ENCODE data around the gene CDH13.

CDH13 gene

GRCh38 chr16:83037884-83038283, 411.1 kb downstream of the CDH13 start:
- no peak for DNase-seq (ENCODE audit: low read depth)
- no peak overlapping the region for H3K4me3 ChIP-seq (replicated peaks; ENCODE audit: low read depth, low read length)
- no peak for TF ChIP-seq CTCF (IDR thresholded peaks at IDR 0.05; ENCODE audit: low read length, missing control alignments)

GRCh38 chr16:83040174-83040573, 413.4 kb downstream of the CDH13 start:
- H3K4me3 ChIP-seq (replicated peaks; ENCODE audit: low read depth, low read length), result no peak overlapping the region
- no peak for TF ChIP-seq CTCF (IDR thresholded peaks at IDR 0.05; ENCODE audit: low read length, missing control alignments)
- peak; percentile 28 for DNase-seq (ENCODE audit: low read depth)

GRCh38 chr16:83044589-83044988, 417.8 kb downstream of the CDH13 start:
- DNase-seq (ENCODE audit: low read depth), result no peak
- H3K4me3 ChIP-seq (replicated peaks; ENCODE audit: low read depth, low read length), result no peak overlapping the region
- TF ChIP-seq CTCF (IDR thresholded peaks at IDR 0.05; ENCODE audit: low read length, missing control alignments), result no peak

- DNase-seq (ENCODE audit: low read depth), result no peak
- no peak overlapping the region for H3K4me3 ChIP-seq (replicated peaks; ENCODE audit: low read depth, low read length)
- TF ChIP-seq CTCF (IDR thresholded peaks at IDR 0.05; ENCODE audit: low read length, missing control alignments), result no peak
Measured at GRCh38 chr16:83045790-83046189, 419.0 kb downstream of the CDH13 start.

- no peak overlapping the region for H3K4me3 ChIP-seq (replicated peaks; ENCODE audit: low read depth, low read length)
- no peak for TF ChIP-seq CTCF (IDR thresholded peaks at IDR 0.05; ENCODE audit: low read length, missing control alignments)
- peak; percentile 29 for DNase-seq (ENCODE audit: low read depth)
Measured at GRCh38 chr16:83046664-83047063, 419.9 kb downstream of the CDH13 start.

- DNase-seq (ENCODE audit: low read depth), result no peak
- TF ChIP-seq CTCF (IDR thresholded peaks at IDR 0.05; ENCODE audit: low read length, missing control alignments), result no peak
- H3K4me3 ChIP-seq (replicated peaks; ENCODE audit: low read depth, low read length), result no peak overlapping the region
Measured at GRCh38 chr16:83051451-83051850, 424.7 kb downstream of the CDH13 start.

- DNase-seq (ENCODE audit: low read depth), result peak; percentile 21
- no peak for TF ChIP-seq CTCF (IDR thresholded peaks at IDR 0.05; ENCODE audit: low read length, missing control alignments)
- no peak overlapping the region for H3K4me3 ChIP-seq (replicated peaks; ENCODE audit: low read depth, low read length)
Measured at GRCh38 chr16:83054283-83054682, 427.5 kb downstream of the CDH13 start.

All from fibroblast of pulmonary artery (primary cell).